Adrenal gland (tissue), 12 donors: ENCODE results near the gene ALDH8A1. TPM values are rescaled to one million over a fixed set of nuclear protein-coding genes. Genes with fewer than 3 reads are reported as not detected.

Source experiments
- DNase-seq, 7 donors: peaks; one replicate each; pipeline ENCODE4 v3.0.0-alpha.2; 2019 to 2020
- H3K27ac ChIP-seq, 5 donors: fragments of 200-600 bp; sonication (generic) in 4 of 5; 1 replicate in 3 of 5; 2 replicates in 2 of 5; pipeline versions ENCODE4 v1.5.1 to v1.8.0; 2016 to 2020; ENCODE audit warnings: mild to moderate bottlenecking in 1 of 5
- H3K27me3 ChIP-seq: fragments of 200-600 bp; 2 replicates; pipeline ENCODE4 v1.8.0; 2021
- H3K36me3 ChIP-seq, 2 donors: fragments of 200-600 bp; replicated peaks in 1 of 2; 1 replicate in 1 of 2; 2 replicates in 1 of 2; pipeline versions ENCODE4 v1.5.1 to v1.8.0; 2018 to 2022
- H3K4me1 ChIP-seq, 2 donors: fragments of 200-600 bp; replicated peaks in 1 of 2; 1 replicate in 1 of 2; 2 replicates in 1 of 2; pipeline versions ENCODE4 v1.5.1 to v1.8.0; 2018 to 2021
- H3K4me3 ChIP-seq, 4 donors: fragments of 200-600 bp; sonication (generic) in 3 of 4; one replicate each; pipeline ENCODE4 v1.5.1; 2016 to 2018
- H3K9me3 ChIP-seq, 3 donors: fragments of 200-600 bp; sonication (generic) in 1 of 3; replicated peaks in 1 of 3; 1 replicate in 2 of 3; 2 replicates in 1 of 3; pipeline versions ENCODE4 v1.5.1 to v1.8.0; 2016 to 2021
- POLR2A ChIP-seq, 2 donors: fragments of 450-650 bp; IDR thresholded peaks; one replicate each; pipeline ENCODE4 v1.6.1; 2017; ENCODE audit warnings: antibody characterized with exemption in 2 of 2, mild to moderate bottlenecking in 2 of 2, moderate library complexity in 1 of 2
- WGBS, 4 donors: extraction: QIAGEN DNeasy Blood & Tissue Kit in 2 of 4; methylation state at CpG; one replicate each; pipeline versions ENCODE4 v1.1.5 to v1.1.7; 2013 to 2017; 5-methylcytosine and 5-hydroxymethylcytosine counted together
- intact Hi-C, 2 donors: fragments of 100-400 bp; cut with DNase I; formaldehyde crosslinking; loops; one replicate each; pipeline versions ENCODE4 v1.14.1 to v1.15.0; 2022 to 2023
- polyA plus RNA-seq, 3 donors: library from polyadenylated mRNA; stranded (reverse); fragments of 200-250 nt in 2 of 3; fragments of 350-450 nt in 1 of 3; fragmentation: Illumina TruSeq in 1 of 3; extraction: RNeasy Lipid Tissue Mini Kit (QIAGEN cat#74804) in 1 of 3; gene quantifications; one replicate each; pipeline ENCODE4 v1.2.3, GENCODE V29; 2013 to 2014
- total RNA-seq, 9 donors: library from RNA; depleted of rRNA in 4 of 9; stranded (reverse); fragments of >200 nt in 4 of 9; fragments of 120-200 nt in 1 of 9; fragmentation: NEBNext Ultra II Directional in 1 of 9; extraction: Animal tissue kit (Norgen Biotek cat#: 25700) in 1 of 9; gene quantifications; one replicate each; pipeline versions ENCODE4 v1.1.0 to v1.2.4, GENCODE V29; 2013 to 2023
- TF ChIP-seq, protein P1 (sequence below), 6 experiments: fragments of 450-650 bp in 4 of 6; fragments of 200-600 bp in 2 of 6; sonication (generic) in 1 of 6; IDR thresholded peaks; 1 replicate in 5 of 6; 2 replicates in 1 of 6; pipeline versions ENCODE4 v1.5.1 to v1.8.0; 2016 to 2021; ENCODE audit warnings: antibody characterized with exemption in 6 of 6, mild to moderate bottlenecking in 2 of 6, moderate library complexity in 1 of 6
- donor health status: healthy with polysubstance abuse.
- donor health status: Bipolar disorder and iron deficiency.
- donor health status: DM: yes; HTN: yes; CAD: no.
- donor health status: DM: no; HTN: no; CAD: no.
- donor health status: DM: no; HTN: no; CAD: no.
- donor health status: DM: yes; HTN: yes; CAD: no.

The ALDH8A1 gene
- total and polyA plus RNA-seq, 12 donors = 0.24 to 4.5 (median 0.94) TPM

DNA sequence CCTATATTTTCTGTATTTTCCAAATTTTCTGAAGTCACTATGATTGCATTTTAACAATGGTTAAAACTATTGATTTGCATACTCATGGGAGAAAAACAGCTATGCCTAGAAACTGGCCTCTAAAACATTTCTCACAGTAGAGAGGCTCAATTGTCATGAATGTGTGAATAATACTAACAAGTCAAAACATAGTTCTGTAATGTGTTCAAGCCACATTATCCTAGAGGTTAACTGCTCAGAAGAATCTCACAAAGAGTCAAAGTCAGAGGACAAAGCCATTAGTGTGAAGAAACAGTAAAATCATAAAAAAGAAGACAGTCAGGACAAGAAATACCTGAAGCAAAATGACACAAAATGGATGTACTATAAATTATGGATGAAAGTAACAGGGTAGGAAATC is 12.5 kb upstream of the ALDH8A1 start:
- no peak overlapping the region for H3K4me3 ChIP-seq
- DNase-seq = no peak
- intact Hi-C loops = no loop called here
- no peaks in the 10 kb centered on the region for H3K9me3 ChIP-seq
- no peak for TF ChIP-seq POLR2A (IDR thresholded peaks at IDR 0.05)
- TF ChIP-seq, protein P1, sequence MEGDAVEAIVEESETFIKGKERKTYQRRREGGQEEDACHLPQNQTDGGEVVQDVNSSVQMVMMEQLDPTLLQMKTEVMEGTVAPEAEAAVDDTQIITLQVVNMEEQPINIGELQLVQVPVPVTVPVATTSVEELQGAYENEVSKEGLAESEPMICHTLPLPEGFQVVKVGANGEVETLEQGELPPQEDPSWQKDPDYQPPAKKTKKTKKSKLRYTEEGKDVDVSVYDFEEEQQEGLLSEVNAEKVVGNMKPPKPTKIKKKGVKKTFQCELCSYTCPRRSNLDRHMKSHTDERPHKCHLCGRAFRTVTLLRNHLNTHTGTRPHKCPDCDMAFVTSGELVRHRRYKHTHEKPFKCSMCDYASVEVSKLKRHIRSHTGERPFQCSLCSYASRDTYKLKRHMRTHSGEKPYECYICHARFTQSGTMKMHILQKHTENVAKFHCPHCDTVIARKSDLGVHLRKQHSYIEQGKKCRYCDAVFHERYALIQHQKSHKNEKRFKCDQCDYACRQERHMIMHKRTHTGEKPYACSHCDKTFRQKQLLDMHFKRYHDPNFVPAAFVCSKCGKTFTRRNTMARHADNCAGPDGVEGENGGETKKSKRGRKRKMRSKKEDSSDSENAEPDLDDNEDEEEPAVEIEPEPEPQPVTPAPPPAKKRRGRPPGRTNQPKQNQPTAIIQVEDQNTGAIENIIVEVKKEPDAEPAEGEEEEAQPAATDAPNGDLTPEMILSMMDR (IDR thresholded peaks at IDR 0.05) = no peak
- H3K36me3 ChIP-seq = peaks cover 0 to 11% of the 10 kb centered on the region in 2 donors
- peaks cover 0 to 11% of the 10 kb centered on the region in 2 donors for H3K4me1 ChIP-seq
- H3K27me3 ChIP-seq = no peaks in the 10 kb centered on the region
- no peak overlapping the region for H3K27ac ChIP-seq

- peaks cover 0 to 11% of the 10 kb centered on the region in 2 donors for H3K4me1 ChIP-seq
- WGBS, 4 donors = 92 to 99% (median 95%) methylated on average over 3 of the region's 3 CpGs
- intact Hi-C loops = no loop called here
- H3K9me3 ChIP-seq = no peaks in the 10 kb centered on the region
- no peak overlapping the region for H3K27ac ChIP-seq
- H3K27me3 ChIP-seq = no peaks in the 10 kb centered on the region
- TF ChIP-seq, protein P1 (IDR thresholded peaks at IDR 0.05) = no peak
- TF ChIP-seq POLR2A (IDR thresholded peaks at IDR 0.05) = no peak
- H3K36me3 ChIP-seq = peaks cover 0 to 11% of the 10 kb centered on the region in 2 donors
- DNase-seq = no peak
- H3K4me3 ChIP-seq = no peak overlapping the region
These were observed 11.5 kb upstream of the ALDH8A1 start for GRCh38 chr6:134961366-134961765.

- intact Hi-C loops = no loop called here
- no peak for DNase-seq
- no peaks in the 10 kb centered on the region for H3K36me3 ChIP-seq
- no peak overlapping the region for H3K27ac ChIP-seq
- H3K4me3 ChIP-seq = no peak overlapping the region
- H3K9me3 ChIP-seq = no peaks in the 10 kb centered on the region
- peaks cover 0 to under 1% of the 10 kb centered on the region in 2 donors for H3K4me1 ChIP-seq
- H3K27me3 ChIP-seq = no peaks in the 10 kb centered on the region
- TF ChIP-seq, protein P1 (IDR thresholded peaks at IDR 0.05) = no peak
- no peak for TF ChIP-seq POLR2A (IDR thresholded peaks at IDR 0.05)
These were observed 9.7 kb upstream of the ALDH8A1 start for GRCh38 chr6:134959603-134960002.

- Histone ChIP-seq H3K27me3 (no peaks in the 10 kb centered on the region), H3K4me3 (no peak overlapping the region), H3K9me3 (no peaks in the 10 kb centered on the region), H3K36me3 (no peaks in the 10 kb centered on the region), H3K4me1 (no peaks in the 10 kb centered on the region), H3K27ac (no peak overlapping the region)
- no peak for DNase-seq
- WGBS, 4 donors = 90 to 95% (median 92%) methylated on average over 2 of the region's 2 CpGs
- TF ChIP-seq, protein P1 (IDR thresholded peaks at IDR 0.05) = no peak
- TF ChIP-seq POLR2A (IDR thresholded peaks at IDR 0.05) = no peak
- intact Hi-C loops = no loop called here
These were observed 6.8 kb upstream of the ALDH8A1 start for GRCh38 chr6:134956676-134957075.
